K562 (cell line): ENCODE measurements around the gene MICALL2. TPM values are rescaled to one million over a fixed set of nuclear protein-coding genes. Genes with fewer than 3 reads are reported as not detected.

Source experiments
- polyA plus RNA-seq, 8 experiments: library from polyadenylated mRNA; depleted of rRNA in 4 of 8; stranded (reverse) in 5 of 8; unstranded in 3 of 8; fragments of >200 nt; fragmentation: Nextera tagmentation in 2 of 8; fragmentation: Illumina TruSeq in 1 of 8; extraction: Ambion mirVana in 2 of 8; extraction: Trizol in 1 of 8; gene quantifications; 2 replicates each; pipeline versions ENCODE4 v1.2.1 to v1.2.3, GENCODE V29; 2011 to 2014; ENCODE audit warnings: inconsistent platforms in 1 of 8, missing spikeins in 1 of 8
- total RNA-seq, 7 experiments: library from RNA; depleted of rRNA in 6 of 7; stranded (reverse); fragments of >200 nt in 6 of 7; fragmentation: Illumina TruSeq in 2 of 7; extraction: Trizol in 2 of 7; gene quantifications; 2 replicates each; pipeline versions ENCODE4 v1.2.1 to v1.2.3, GENCODE V29; 2011 to 2021; ENCODE audit warnings: low replicate concordance in 1 of 7
- TF ChIP-seq, protein P1 (sequence below): fragments of 200-400 bp; formaldehyde crosslinking; IDR thresholded peaks from 2 replicates; pipeline ENCODE4 v1.6.1; 2017; ENCODE audit warnings: mild to moderate bottlenecking, low read depth, low read length, moderate library complexity
- TF ChIP-seq, protein P2 (sequence below): fragments of 150-350 bp; IDR thresholded peaks from 2 replicates; pipeline ENCODE4 v1.6.1; 2014; ENCODE audit warnings: low read depth, mild to moderate bottlenecking, low read length, borderline replicate concordance
- TF ChIP-seq, protein P3 (sequence below): fragments of 450-650 bp; IDR thresholded peaks from 2 replicates; pipeline ENCODE4 v1.7.1; 2018; ENCODE audit warnings: mild to moderate bottlenecking, low read depth; ENCODE audit not compliant: partially characterized antibody

Gene MICALL2
- total and polyA plus RNA-seq, 9 of the 15 experiments (the other 6 are each of a cell fraction or from before 2014, with no cell fraction given), result 1.8 to 103 (median 17.0) TPM

DNA sequence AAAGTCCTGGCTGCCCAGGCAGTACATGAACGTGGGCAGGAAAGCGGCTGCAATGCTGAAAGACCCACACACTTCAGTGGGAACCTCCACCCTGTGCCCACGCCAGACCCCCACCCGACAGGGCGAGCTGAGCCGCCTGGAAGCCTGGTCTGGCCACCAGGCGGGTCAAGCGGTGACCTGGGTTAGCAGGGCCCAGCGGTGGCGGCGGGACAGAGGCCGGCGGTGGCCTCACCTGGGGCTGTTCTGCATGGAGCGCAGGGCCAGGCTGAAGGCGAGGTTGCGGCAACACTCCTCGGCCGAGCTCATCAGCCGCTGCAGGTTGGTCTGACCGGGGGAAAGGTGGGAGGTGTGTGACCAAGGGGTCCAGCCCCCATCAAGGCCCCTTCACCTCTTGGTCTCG lies 11.6 kb upstream of the MICALL2 start (continued):
- TF ChIP-seq, protein P1, sequence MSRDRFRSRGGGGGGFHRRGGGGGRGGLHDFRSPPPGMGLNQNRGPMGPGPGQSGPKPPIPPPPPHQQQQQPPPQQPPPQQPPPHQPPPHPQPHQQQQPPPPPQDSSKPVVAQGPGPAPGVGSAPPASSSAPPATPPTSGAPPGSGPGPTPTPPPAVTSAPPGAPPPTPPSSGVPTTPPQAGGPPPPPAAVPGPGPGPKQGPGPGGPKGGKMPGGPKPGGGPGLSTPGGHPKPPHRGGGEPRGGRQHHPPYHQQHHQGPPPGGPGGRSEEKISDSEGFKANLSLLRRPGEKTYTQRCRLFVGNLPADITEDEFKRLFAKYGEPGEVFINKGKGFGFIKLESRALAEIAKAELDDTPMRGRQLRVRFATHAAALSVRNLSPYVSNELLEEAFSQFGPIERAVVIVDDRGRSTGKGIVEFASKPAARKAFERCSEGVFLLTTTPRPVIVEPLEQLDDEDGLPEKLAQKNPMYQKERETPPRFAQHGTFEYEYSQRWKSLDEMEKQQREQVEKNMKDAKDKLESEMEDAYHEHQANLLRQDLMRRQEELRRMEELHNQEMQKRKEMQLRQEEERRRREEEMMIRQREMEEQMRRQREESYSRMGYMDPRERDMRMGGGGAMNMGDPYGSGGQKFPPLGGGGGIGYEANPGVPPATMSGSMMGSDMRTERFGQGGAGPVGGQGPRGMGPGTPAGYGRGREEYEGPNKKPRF, result no peak
- TF ChIP-seq, protein P2, sequence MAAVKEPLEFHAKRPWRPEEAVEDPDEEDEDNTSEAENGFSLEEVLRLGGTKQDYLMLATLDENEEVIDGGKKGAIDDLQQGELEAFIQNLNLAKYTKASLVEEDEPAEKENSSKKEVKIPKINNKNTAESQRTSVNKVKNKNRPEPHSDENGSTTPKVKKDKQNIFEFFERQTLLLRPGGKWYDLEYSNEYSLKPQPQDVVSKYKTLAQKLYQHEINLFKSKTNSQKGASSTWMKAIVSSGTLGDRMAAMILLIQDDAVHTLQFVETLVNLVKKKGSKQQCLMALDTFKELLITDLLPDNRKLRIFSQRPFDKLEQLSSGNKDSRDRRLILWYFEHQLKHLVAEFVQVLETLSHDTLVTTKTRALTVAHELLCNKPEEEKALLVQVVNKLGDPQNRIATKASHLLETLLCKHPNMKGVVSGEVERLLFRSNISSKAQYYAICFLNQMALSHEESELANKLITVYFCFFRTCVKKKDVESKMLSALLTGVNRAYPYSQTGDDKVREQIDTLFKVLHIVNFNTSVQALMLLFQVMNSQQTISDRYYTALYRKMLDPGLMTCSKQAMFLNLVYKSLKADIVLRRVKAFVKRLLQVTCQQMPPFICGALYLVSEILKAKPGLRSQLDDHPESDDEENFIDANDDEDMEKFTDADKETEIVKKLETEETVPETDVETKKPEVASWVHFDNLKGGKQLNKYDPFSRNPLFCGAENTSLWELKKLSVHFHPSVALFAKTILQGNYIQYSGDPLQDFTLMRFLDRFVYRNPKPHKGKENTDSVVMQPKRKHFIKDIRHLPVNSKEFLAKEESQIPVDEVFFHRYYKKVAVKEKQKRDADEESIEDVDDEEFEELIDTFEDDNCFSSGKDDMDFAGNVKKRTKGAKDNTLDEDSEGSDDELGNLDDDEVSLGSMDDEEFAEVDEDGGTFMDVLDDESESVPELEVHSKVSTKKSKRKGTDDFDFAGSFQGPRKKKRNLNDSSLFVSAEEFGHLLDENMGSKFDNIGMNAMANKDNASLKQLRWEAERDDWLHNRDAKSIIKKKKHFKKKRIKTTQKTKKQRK, result no peak
- TF ChIP-seq, protein P3, sequence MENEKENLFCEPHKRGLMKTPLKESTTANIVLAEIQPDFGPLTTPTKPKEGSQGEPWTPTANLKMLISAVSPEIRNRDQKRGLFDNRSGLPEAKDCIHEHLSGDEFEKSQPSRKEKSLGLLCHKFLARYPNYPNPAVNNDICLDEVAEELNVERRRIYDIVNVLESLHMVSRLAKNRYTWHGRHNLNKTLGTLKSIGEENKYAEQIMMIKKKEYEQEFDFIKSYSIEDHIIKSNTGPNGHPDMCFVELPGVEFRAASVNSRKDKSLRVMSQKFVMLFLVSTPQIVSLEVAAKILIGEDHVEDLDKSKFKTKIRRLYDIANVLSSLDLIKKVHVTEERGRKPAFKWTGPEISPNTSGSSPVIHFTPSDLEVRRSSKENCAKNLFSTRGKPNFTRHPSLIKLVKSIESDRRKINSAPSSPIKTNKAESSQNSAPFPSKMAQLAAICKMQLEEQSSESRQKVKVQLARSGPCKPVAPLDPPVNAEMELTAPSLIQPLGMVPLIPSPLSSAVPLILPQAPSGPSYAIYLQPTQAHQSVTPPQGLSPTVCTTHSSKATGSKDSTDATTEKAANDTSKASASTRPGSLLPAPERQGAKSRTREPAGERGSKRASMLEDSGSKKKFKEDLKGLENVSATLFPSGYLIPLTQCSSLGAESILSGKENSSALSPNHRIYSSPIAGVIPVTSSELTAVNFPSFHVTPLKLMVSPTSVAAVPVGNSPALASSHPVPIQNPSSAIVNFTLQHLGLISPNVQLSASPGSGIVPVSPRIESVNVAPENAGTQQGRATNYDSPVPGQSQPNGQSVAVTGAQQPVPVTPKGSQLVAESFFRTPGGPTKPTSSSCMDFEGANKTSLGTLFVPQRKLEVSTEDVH, result no peak
